Lower lobe of right lung (tissue), 2 donors: ENCODE results near the gene IKZF2. TPM values are rescaled to one million over a fixed set of nuclear protein-coding genes. Genes with fewer than 3 reads are reported as not detected.

Experiments
- ATAC-seq, 2 donors: fragments of 200-7000 bp; cut with Tn5 transposase; one replicate each; pipeline ENCODE4 v1.9.1; 2020 to 2022; ENCODE audit warnings: mild to moderate bottlenecking in 2 of 2, moderate library complexity in 2 of 2
- DNase-seq: peaks from one replicate; pipeline ENCODE4 v3.0.0-alpha.2; 2020
- H3K27ac ChIP-seq: fragments of 200-600 bp; one replicate; pipeline ENCODE4 v1.8.0; 2022
- H3K27me3 ChIP-seq: fragments of 200-600 bp; one replicate; pipeline ENCODE4 v1.8.0; 2022; ENCODE audit warnings: low read depth
- H3K36me3 ChIP-seq: fragments of 200-600 bp; one replicate; pipeline ENCODE4 v1.8.0; 2022; ENCODE audit warnings: mild to moderate bottlenecking
- H3K4me1 ChIP-seq: fragments of 200-600 bp; one replicate; pipeline ENCODE4 v1.8.0; 2022
- H3K4me3 ChIP-seq: fragments of 200-600 bp; one replicate; pipeline ENCODE4 v1.8.0; 2022; ENCODE audit warnings: mild to moderate bottlenecking
- H3K9me3 ChIP-seq: fragments of 200-600 bp; one replicate; pipeline ENCODE4 v1.8.0; 2022
- CTCF ChIP-seq: fragments of 200-600 bp; IDR thresholded peaks from one replicate; pipeline ENCODE4 v1.8.0; 2022; ENCODE audit warnings: antibody characterized with exemption, mild to moderate bottlenecking
- intact Hi-C: fragments of 100-400 bp; cut with DNase I; formaldehyde crosslinking; loops from one replicate; pipeline ENCODE4 v1.11.0; 2022
- long read RNA-seq: library from polyadenylated mRNA; unstranded; transcript quantifications from one replicate; pipeline ENCODE4 v2.0.0, GENCODE V29; 2021
- total RNA-seq: library from RNA; stranded (reverse); fragmentation: NEBNext Ultra II Directional; extraction: Animal tissue kit (Norgen Biotek cat#: 25700); gene quantifications from one replicate; pipeline ENCODE4 v1.2.1, GENCODE V29; 2021
- donor health status: DM: no; HTN: yes; CAD: no; lungs with severe emphysema.

Gene IKZF2
- 16.5 TPM for total RNA-seq
- long read RNA-seq, partial matches to known transcripts: 0 of 2 reads
- long read RNA-seq, other reads (novel, unspliced or antisense): 2 of 2 reads

GRCh38 chr2:213151437-213152064 lies at the start of gene IKZF2:
Gene IKZF2 (minus strand): TSS chr2:213151612. CDS start chr2:213148629, 2,983 bp downstream.
- Histone ChIP-seq H3K9me3 (no peaks in the 10 kb centered on the region), H3K36me3 (no peaks in the 10 kb centered on the region), H3K27me3 (no peaks in the 10 kb centered on the region), H3K4me3 (peak within 1 kb of the TSS; percentile 64), H3K27ac (peak within 1 kb of the TSS; percentile 89), H3K4me1 (peaks cover 28% of the 10 kb centered on the region)
- DNase-seq: peak; percentile 91
- peak; percentile 94 to 97 for ATAC-seq
- intact Hi-C loops: loop anchor here (5.0 kb wide), 1 partner anchor 374 kb away; no protein-coding TSS in a partner anchor
- TF ChIP-seq CTCF: no peak

- no peak for ATAC-seq
- no peaks in the 10 kb centered on the region for H3K36me3 ChIP-seq
- intact Hi-C loops: no loop called here
- H3K27ac ChIP-seq: no peak overlapping the region
- no peak for DNase-seq
- no peaks in the 10 kb centered on the region for H3K4me1 ChIP-seq
- H3K9me3 ChIP-seq: no peaks in the 10 kb centered on the region
- no peak overlapping the region for H3K4me3 ChIP-seq
- no peak for TF ChIP-seq CTCF
- no peaks in the 10 kb centered on the region for H3K27me3 ChIP-seq
These were observed 48.5 kb upstream of the IKZF2 start for GRCh38 chr2:213199871-213200270.

- H3K4me3 ChIP-seq: no peak overlapping the region
- TF ChIP-seq CTCF: no peak
- DNase-seq (peak; percentile 30), ATAC-seq (peak in 1 of 2 donors; percentile 38)
- no peaks in the 10 kb centered on the region for H3K27me3 ChIP-seq
- no peaks in the 10 kb centered on the region for H3K9me3 ChIP-seq
- peaks cover 6% of the 10 kb centered on the region for H3K4me1 ChIP-seq
- no peak overlapping the region for H3K27ac ChIP-seq
- H3K36me3 ChIP-seq: no peaks in the 10 kb centered on the region
- intact Hi-C loops: no loop called here
These were observed 37.8 kb upstream of the IKZF2 start for GRCh38 chr2:213189001-213189899.

GRCh38 chr2:213188533-213188867 lies 37.1 kb upstream of the IKZF2 start:
- no peak for DNase-seq
- Histone ChIP-seq H3K36me3 (no peaks in the 10 kb centered on the region), H3K4me3 (peak overlapping the region; percentile 9), H3K27ac (peak overlapping the region; percentile 5), H3K4me1 (peaks cover 6% of the 10 kb centered on the region), H3K27me3 (no peaks in the 10 kb centered on the region), H3K9me3 (no peaks in the 10 kb centered on the region)
- intact Hi-C loops: no loop called here
- TF ChIP-seq CTCF: no peak
- no peak for ATAC-seq

- peak overlapping the region; percentile 5 for H3K27ac ChIP-seq
- DNase-seq: peak; percentile 34
- peaks cover 6% of the 10 kb centered on the region for H3K4me1 ChIP-seq
- intact Hi-C loops: no loop called here
- H3K36me3 ChIP-seq: no peaks in the 10 kb centered on the region
- TF ChIP-seq CTCF: no peak
- H3K4me3 ChIP-seq: peak overlapping the region; percentile 9
- H3K9me3 ChIP-seq: no peaks in the 10 kb centered on the region
- no peaks in the 10 kb centered on the region for H3K27me3 ChIP-seq
- peak; percentile 92 to 95 for ATAC-seq
These were observed 36.6 kb upstream of the IKZF2 start for GRCh38 chr2:213187833-213188532.
